PC-9 (cell line): ENCODE data around the gene TMEFF2.

Experiments used
- CTCF ChIP-seq: fragments of 200-600 bp; sonication (generic); conservative IDR thresholded peaks from 2 replicates; pipeline ENCODE4 v1.6.1; 2017; ENCODE audit warnings: mixed run types, antibody characterized with exemption, mild to moderate bottlenecking, moderate library complexity
- EZH2 ChIP-seq: fragments of 200-600 bp; sonication (generic); IDR thresholded peaks from 2 replicates; pipeline ENCODE4 v1.8.0; 2017; ENCODE audit warnings: antibody characterized with exemption, low read depth

DNA sequence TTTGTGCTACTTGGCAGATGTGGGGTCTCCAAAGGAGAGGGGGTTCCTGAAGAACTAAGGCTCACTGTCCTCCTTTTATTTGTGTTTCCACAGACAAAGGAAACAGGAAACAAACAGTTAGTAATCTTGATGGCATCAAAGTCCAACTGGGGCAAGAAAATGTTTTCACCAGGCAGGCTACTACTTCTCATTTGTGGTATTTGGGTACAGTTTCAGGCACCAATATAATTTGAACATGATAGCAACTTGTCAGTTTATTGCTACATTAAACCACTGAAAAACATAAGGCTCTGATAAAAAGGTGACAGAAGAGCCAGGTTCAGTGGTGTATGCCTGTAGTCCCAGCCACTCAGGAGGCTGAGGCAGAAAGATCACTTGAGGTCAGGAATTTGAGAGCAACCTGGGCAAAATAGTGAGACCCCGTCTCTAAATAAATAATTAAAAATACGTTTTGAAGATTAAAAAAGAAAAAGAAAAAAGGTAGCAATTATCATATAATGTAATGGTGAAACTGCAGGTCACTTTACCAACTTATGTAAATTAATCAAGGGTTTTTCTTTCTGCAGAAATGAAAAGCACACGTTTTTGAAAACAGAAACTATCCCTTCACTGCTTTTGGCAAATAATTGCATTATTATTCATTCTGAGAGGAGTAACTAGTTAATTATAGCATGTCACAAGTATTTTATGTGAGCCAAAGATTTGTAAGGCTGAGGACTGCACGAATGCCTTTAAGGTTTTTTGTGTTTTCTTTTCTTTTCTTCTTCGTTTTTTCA is 190.4 kb downstream of the TMEFF2 start:
- TF ChIP-seq CTCF: no peak
- no peak for TF ChIP-seq EZH2
